RWPE2 (cell line): ENCODE results near the gene COPS3.
"Not testable (repeated sequence)": the region's sequence is repeated elsewhere in the genome, so short reads cannot be mapped to it uniquely, and the experiment has no call there.

Source experiments
- ATAC-seq: fragments of 200-7000 bp; cut with Tn5 transposase; 3 replicates; pipeline ENCODE4 v1.9.1; 2021; ENCODE audit warnings: low read depth
- DNase-seq: peaks from one replicate; pipeline ENCODE4 v3.0.0-alpha.2; 2020; ENCODE audit warnings: low spot score
- H3K27ac ChIP-seq: fragments of 450-650 bp; 2 replicates; pipeline ENCODE4 v1.5.1; 2017; ENCODE audit warnings: mild to moderate bottlenecking; ENCODE audit not compliant: poor library complexity, severe bottlenecking
- H3K27me3 ChIP-seq: fragments of 250-450 bp; sonication (Bioruptor Pico); 2 replicates; pipeline ENCODE4 v1.5.1; 2021; ENCODE audit warnings: mild to moderate bottlenecking, moderate library complexity; ENCODE audit not compliant: insufficient read depth, poor library complexity, severe bottlenecking
- H3K36me3 ChIP-seq: fragments of 250-450 bp; sonication (Bioruptor Pico); 2 replicates; pipeline ENCODE4 v1.5.1; 2020; ENCODE audit warnings: low read depth, mild to moderate bottlenecking, moderate library complexity
- H3K4me1 ChIP-seq: fragments of 250-450 bp; sonication (Bioruptor Pico); 2 replicates; pipeline ENCODE4 v1.5.1; 2021; ENCODE audit warnings: mild to moderate bottlenecking, moderate library complexity; ENCODE audit not compliant: insufficient read depth, poor library complexity, severe bottlenecking
- H3K4me3 ChIP-seq: fragments of 250-450 bp; sonication (Bioruptor Pico); 2 replicates; pipeline ENCODE4 v1.5.1; 2021; ENCODE audit warnings: mild to moderate bottlenecking, moderate library complexity; ENCODE audit not compliant: severe bottlenecking
- H3K9me3 ChIP-seq: fragments of 250-450 bp; sonication (Bioruptor Pico); 2 replicates; pipeline ENCODE4 v1.5.1; 2021; ENCODE audit warnings: mild to moderate bottlenecking, moderate library complexity; ENCODE audit not compliant: severe bottlenecking
- CTCF ChIP-seq: fragments of 450-650 bp; IDR thresholded peaks from one replicate; pipeline ENCODE4 v1.5.1; 2017; ENCODE audit warnings: mild to moderate bottlenecking, moderate library complexity; ENCODE audit not compliant: poor library complexity, severe bottlenecking

COPS3 gene

DNA sequence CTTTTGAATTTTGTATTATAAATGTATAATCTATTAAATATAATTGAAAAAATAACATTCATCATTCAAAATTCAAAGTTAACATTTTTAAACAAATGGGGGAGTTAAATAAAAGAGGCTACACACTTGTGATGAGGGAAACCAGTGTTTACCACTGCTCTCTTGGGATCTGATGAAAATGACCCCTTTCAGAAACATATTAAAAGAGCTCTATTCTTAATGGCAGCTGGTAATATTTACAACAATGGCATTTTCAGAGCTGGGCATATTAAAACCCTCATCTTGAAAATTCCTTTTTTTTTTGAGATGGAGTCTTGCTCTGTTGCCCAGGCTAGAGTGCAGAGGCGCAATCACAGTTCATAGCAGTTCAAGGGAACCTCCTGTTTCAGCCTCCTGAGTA is 24.7 kb downstream of the COPS3 start:
- ATAC-seq (no peak), DNase-seq (no peak)
- H3K27ac ChIP-seq, result no peak overlapping the region
- H3K4me1 ChIP-seq, result no peaks in the 10 kb centered on the region
- no peak for TF ChIP-seq CTCF
- H3K9me3 ChIP-seq, result no peaks in the 10 kb centered on the region
- H3K36me3 ChIP-seq, result peaks cover 88% of the 10 kb centered on the region
- H3K27me3 ChIP-seq, result no peaks in the 10 kb centered on the region
- no peak overlapping the region for H3K4me3 ChIP-seq

DNA sequence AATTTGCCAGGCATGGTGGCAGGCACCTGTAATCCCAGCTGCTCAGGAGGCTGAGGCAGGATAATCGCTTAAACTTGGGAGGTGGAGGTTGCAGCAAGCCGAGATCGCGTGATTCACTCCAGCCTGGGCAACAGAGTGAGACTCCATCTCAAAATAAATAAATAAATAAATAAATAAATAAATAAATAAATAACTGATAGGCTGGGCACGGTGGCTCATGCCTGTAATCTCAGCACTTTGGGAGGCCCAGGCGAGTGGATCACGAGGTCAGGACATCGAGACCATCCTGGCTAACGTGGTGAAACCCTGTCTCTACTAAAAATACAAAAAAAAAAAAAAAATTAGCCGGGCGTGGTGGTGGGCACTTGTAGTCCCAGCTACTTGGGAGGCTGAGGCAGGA is 25.4 kb downstream of the COPS3 start:
- H3K36me3 ChIP-seq, result peaks cover 88% of the 10 kb centered on the region
- not testable (repeated sequence) for ATAC-seq, H3K27me3 ChIP-seq, H3K4me1 ChIP-seq, H3K9me3 ChIP-seq, H3K4me3 ChIP-seq, H3K27ac ChIP-seq, DNase-seq

DNA sequence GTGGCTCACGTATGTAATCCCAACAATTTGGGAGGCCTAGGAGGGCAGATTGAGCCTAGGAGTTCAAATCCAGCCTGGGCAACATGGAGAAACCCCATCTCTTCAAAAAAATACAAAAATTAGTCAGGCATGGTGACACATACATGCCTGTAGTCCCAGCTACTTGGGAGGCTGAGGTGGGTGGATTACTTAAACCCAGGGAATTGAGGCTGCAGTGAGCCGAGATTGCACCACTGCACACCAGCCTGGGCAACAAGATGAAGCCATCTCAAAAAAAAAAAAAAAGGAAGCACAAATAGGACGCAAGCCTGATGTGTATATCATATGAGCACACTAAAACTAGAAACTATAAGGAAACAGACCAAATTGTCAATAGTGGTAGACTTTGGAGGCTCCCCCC is 27.0 kb downstream of the COPS3 start:
- no peak overlapping the region for H3K27ac ChIP-seq
- no peak for DNase-seq
- no peaks in the 10 kb centered on the region for H3K27me3 ChIP-seq
- H3K4me1 ChIP-seq, result no peaks in the 10 kb centered on the region
- peaks cover 88% of the 10 kb centered on the region for H3K36me3 ChIP-seq
- ATAC-seq, result no peak
- TF ChIP-seq CTCF, result no peak
- H3K9me3 ChIP-seq, result no peaks in the 10 kb centered on the region
- H3K4me3 ChIP-seq, result no peak overlapping the region

GRCh38 chr17:17253406-17253805 is 27.6 kb downstream of the COPS3 start:
- Histone ChIP-seq H3K9me3 (no peaks in the 10 kb centered on the region), H3K4me3 (no peak overlapping the region), H3K4me1 (no peaks in the 10 kb centered on the region), H3K36me3 (peaks cover 88% of the 10 kb centered on the region), H3K27me3 (no peaks in the 10 kb centered on the region), H3K27ac (no peak overlapping the region)
- TF ChIP-seq CTCF, result no peak
- DNase-seq (no peak), ATAC-seq (no peak)

GRCh38 chr17:17252149-17252661 is 28.8 kb downstream of the COPS3 start:
- H3K36me3 ChIP-seq, result peaks cover 92% of the 10 kb centered on the region

More at GRCh38 chr17:17252149-17252661, 28.8 kb downstream of the COPS3 start:
- Histone ChIP-seq H3K4me1 (no peaks in the 10 kb centered on the region), H3K4me3 (no peak overlapping the region), H3K27ac (no peak overlapping the region), H3K9me3 (no peaks in the 10 kb centered on the region), H3K27me3 (no peaks in the 10 kb centered on the region)
- ATAC-seq, result no peak
- no peak for DNase-seq
- TF ChIP-seq CTCF, result no peak
